Measurements from ENCODE around the gene MRPS25. TPM values are rescaled to one million over a fixed set of nuclear protein-coding genes. Genes with fewer than 3 reads are reported as not detected.
A peak's percentile ranks its signal among the peaks of the same experiment; 100 is the strongest.

Gene MRPS25
- total and polyA plus RNA-seq, 2 donors (not counting 3 experiments of a cell fraction or from before 2014, with no cell fraction given) = 32.5 to 68.7 TPM

GRCh38 chr3:15044326-15044725, 20.8 kb downstream of the MRPS25 start:
- Histone ChIP-seq H3K9ac (replicated peaks; ENCODE audit: extremely low read depth, insufficient read depth, low read length) (peak overlapping the region; percentile 14), H3K36me3 (ENCODE audit: control insufficient read depth in 2 of 2, extremely low read depth in 1 of 2, insufficient read depth in 2 of 2, low read length in 2 of 2) (peaks cover 21 to 24% of the 10 kb centered on the region in 2 experiments), H4K20me1 (replicated peaks; ENCODE audit: control insufficient read depth, extremely low read depth, insufficient read depth, low read length) (no peaks in the 10 kb centered on the region), H3K9me1 (replicated peaks; ENCODE audit: control insufficient read depth, extremely low read depth, insufficient read depth, low read length) (no peaks in the 10 kb centered on the region), H3K27me3 (ENCODE audit: control insufficient read depth in 2 of 2, insufficient read depth in 2 of 2, low read length in 2 of 2) (no peaks in the 10 kb centered on the region), H3K4me2 (ENCODE audit: insufficient read depth, low read length) (peak overlapping the region; percentile 60), H2AFZ (ENCODE audit: low read depth, low read length) (no peak overlapping the region), H3K79me2 (ENCODE audit: control insufficient read depth, insufficient read depth, low read length) (peaks cover 10% of the 10 kb centered on the region), H3K4me3 (replicated peaks in 1 of 3; ENCODE audit: insufficient read depth in 1 of 3, low read depth in 1 of 3, low read length in 3 of 3) (no peak overlapping the region), H3K9me3 (replicated peaks; ENCODE audit: control insufficient read depth, insufficient read depth, low read length) (no peaks in the 10 kb centered on the region), H3K27ac (ENCODE audit: insufficient read depth, low read depth, low read length) (peak overlapping the region; percentile 71), H3K4me1 (ENCODE audit: control insufficient read depth, extremely low read depth, insufficient read depth, low read length) (peaks cover 36% of the 10 kb centered on the region)
- intact Hi-C loops (cut with micrococcal nuclease) (loop anchor here (2.0 to 10.0 kb wide), 2 partner anchors 96 to 240 kb away; no protein-coding TSS in a partner anchor), dilution Hi-C loops (cut with MboI; ENCODE audit: extremely low pct_ligation_motif_present, low sequenced_read_pairs) (no loop called here)
- ChIA-PET POLR2A (no interaction called here), CTCF (interaction anchor here (1.4 kb wide), 1 partner anchor 119 kb away, joined by 4 read pairs; no protein-coding TSS in a partner anchor)
- TF ChIP-seq CTCF (IDR thresholded peaks at IDR 0.05; ENCODE audit: extremely low read depth in 1 of 2, insufficient read depth in 1 of 2, low read depth in 1 of 2, low read length in 2 of 2) (no peak), MYC (IDR thresholded peaks at IDR 0.05; ENCODE audit: low read depth, low read length) (no peak), JUN (IDR thresholded peaks at IDR 0.05; ENCODE audit: borderline replicate concordance, insufficient read depth, insufficient read length, low read depth) (no peak), POLR2AphosphoS5 (IDR thresholded peaks at IDR 0.05; ENCODE audit: insufficient read depth, low read depth, low read length) (no peak), POLR2A (IDR thresholded peaks at IDR 0.05; ENCODE audit: low read depth, low read length) (no peak), EZH2 (IDR thresholded peaks at IDR 0.05; ENCODE audit: borderline replicate concordance, low read depth, low read length, severe bottlenecking) (no peak), GATA2 (IDR thresholded peaks at IDR 0.05; ENCODE audit: insufficient read depth, insufficient read length, low read depth, low read length) (no peak), FOS (IDR thresholded peaks at IDR 0.05; ENCODE audit: borderline replicate concordance, insufficient read depth, low read length) (no peak)
- TF ChIP-seq, protein P1, sequence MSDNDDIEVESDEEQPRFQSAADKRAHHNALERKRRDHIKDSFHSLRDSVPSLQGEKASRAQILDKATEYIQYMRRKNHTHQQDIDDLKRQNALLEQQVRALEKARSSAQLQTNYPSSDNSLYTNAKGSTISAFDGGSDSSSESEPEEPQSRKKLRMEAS (IDR thresholded peaks at IDR 0.05; ENCODE audit: insufficient read depth, insufficient read length) = no peak
- BruUV-seq (replicated peaks) = no TSS peak
- FAIRE-seq (peak; percentile 78), DNase-seq (ENCODE audit: low read depth, low spot score) (peak; percentile 69)

All from endothelial cell of umbilical vein (primary cell).